PFSK-1 (cell line): Measurements from ENCODE around the gene AGBL3.

Experiments
- FOXP2 ChIP-seq: optimal IDR thresholded peaks from 2 replicates; pipeline ENCODE3; 2011; ENCODE audit warnings: borderline replicate concordance, control low read depth, inconsistent platforms; ENCODE audit not compliant: insufficient read depth; ENCODE audit errors: extremely low read length, extremely low read depth
- POLR2AphosphoS5 ChIP-seq: IDR thresholded peaks from 2 replicates; pipeline ENCODE4 v1.6.1; 2012; ENCODE audit warnings: low read depth, mild to moderate bottlenecking, control low read depth, low read length, moderate library complexity
- REST ChIP-seq, 2 experiments: IDR thresholded peaks; 2 replicates each; pipeline versions ENCODE4 v1.6.1 to v1.8.0; 2011 to 2012; ENCODE audit warnings: low read depth in 2 of 2, low read length in 2 of 2, control low read depth in 1 of 2, inconsistent platforms in 1 of 2, mild to moderate bottlenecking in 1 of 2, moderate library complexity in 1 of 2; ENCODE audit not compliant: insufficient read depth in 1 of 2
- SIN3A ChIP-seq: IDR thresholded peaks from 2 replicates; pipeline ENCODE4 v1.6.1; 2012; ENCODE audit warnings: mild to moderate bottlenecking, low read length, moderate library complexity, borderline replicate concordance; ENCODE audit not compliant: insufficient read depth
- TAF1 ChIP-seq: IDR thresholded peaks from 2 replicates; pipeline ENCODE4 v1.6.1; 2012; ENCODE audit warnings: low read length, control low read depth, borderline replicate concordance; ENCODE audit not compliant: insufficient read depth

Gene AGBL3

GRCh38 chr7:134997214-134997885 lies 11.0 kb downstream of the AGBL3 start:
- TF ChIP-seq SIN3A (no peak), POLR2AphosphoS5 (no peak), FOXP2 (no peak), TAF1 (no peak), REST (IDR thresholded peaks at IDR 0.05; ENCODE audit: insufficient read depth in 1 of 2, low read depth in 2 of 2, low read length in 2 of 2) (no peak)

- TF ChIP-seq POLR2AphosphoS5 (no peak), FOXP2 (no peak), SIN3A (no peak), TAF1 (no peak), REST (IDR thresholded peaks at IDR 0.05; ENCODE audit: insufficient read depth in 1 of 2, low read depth in 2 of 2, low read length in 2 of 2) (no peak)
These were observed 12.8 kb downstream of the AGBL3 start for GRCh38 chr7:134999136-134999535.

GRCh38 chr7:135001390-135002165 lies 15.3 kb downstream of the AGBL3 start:
- TF ChIP-seq TAF1 (no peak), FOXP2 (no peak), SIN3A (no peak), REST (IDR thresholded peaks at IDR 0.05; ENCODE audit: insufficient read depth in 1 of 2, low read depth in 2 of 2, low read length in 2 of 2) (no peak)

GRCh38 chr7:135012229-135012628 lies 25.9 kb downstream of the AGBL3 start:
- TF ChIP-seq POLR2AphosphoS5 (no peak), FOXP2 (no peak), TAF1 (no peak), REST (IDR thresholded peaks at IDR 0.05; ENCODE audit: insufficient read depth in 1 of 2, low read depth in 2 of 2, low read length in 2 of 2) (no peak), SIN3A (no peak)

GRCh38 chr7:135023622-135024021 lies 37.3 kb downstream of the AGBL3 start:
- no peak for TF ChIP-seq POLR2AphosphoS5
- no peak for TF ChIP-seq TAF1
- TF ChIP-seq REST (IDR thresholded peaks at IDR 0.05; ENCODE audit: insufficient read depth in 1 of 2, low read depth in 2 of 2, low read length in 2 of 2) = no peak
- TF ChIP-seq SIN3A = no peak
- no peak for TF ChIP-seq FOXP2
